Inferior parietal cortex (tissue), 1 donor: ENCODE data around the gene TBC1D14.

Experiments
- DNase-seq: peaks from one replicate; pipeline ENCODE4 v3.0.0-alpha.2; 2016; ENCODE audit errors: extremely low spot score

The TBC1D14 gene

GRCh38 chr4:7020856-7021255 is 111.2 kb downstream of the TBC1D14 start:
- no peak for DNase-seq

- no peak for DNase-seq
Observed at GRCh38 chr4:7021355-7021754, 111.7 kb downstream of the TBC1D14 start.

- no peak for DNase-seq
Observed at GRCh38 chr4:7021930-7022664, 112.5 kb downstream of the TBC1D14 start.

- no peak for DNase-seq
Observed at GRCh38 chr4:7023486-7023885, 113.9 kb downstream of the TBC1D14 start.

GRCh38 chr4:7023901-7024300 is 114.3 kb downstream of the TBC1D14 start:
- no peak for DNase-seq

GRCh38 chr4:7024336-7024890 is 114.8 kb downstream of the TBC1D14 start:
- DNase-seq, result no peak

- no peak for DNase-seq
Observed at GRCh38 chr4:7025040-7025602, 115.5 kb downstream of the TBC1D14 start.

GRCh38 chr4:7026107-7026506 is 116.5 kb downstream of the TBC1D14 start:
- no peak for DNase-seq

- no peak for DNase-seq
Observed at GRCh38 chr4:7027284-7027683, 117.7 kb downstream of the TBC1D14 start.

GRCh38 chr4:7027913-7028312 is 118.3 kb downstream of the TBC1D14 start:
- no peak for DNase-seq

- DNase-seq, result peak; percentile 23
Observed at GRCh38 chr4:7029212-7029611, 119.6 kb downstream of the TBC1D14 start.

GRCh38 chr4:7029921-7030320 is 120.3 kb downstream of the TBC1D14 start:
- DNase-seq, result no peak

- DNase-seq, result no peak
Observed at GRCh38 chr4:7030856-7031255, 121.2 kb downstream of the TBC1D14 start.

- DNase-seq, result no peak
Observed at GRCh38 chr4:7031558-7032449, 122.2 kb downstream of the TBC1D14 start.

- DNase-seq, result no peak
Observed at GRCh38 chr4:7032596-7032995, 123.0 kb downstream of the TBC1D14 start.

GRCh38 chr4:7034262-7035081 is 124.8 kb downstream of the TBC1D14 start:
- DNase-seq, result no peak

GRCh38 chr4:7037425-7037824 is 127.8 kb downstream of the TBC1D14 start:
- DNase-seq, result no peak

GRCh38 chr4:7040765-7041164 is 131.1 kb downstream of the TBC1D14 start:
- DNase-seq, result no peak

- no peak for DNase-seq
Observed at GRCh38 chr4:7041246-7041645, 131.6 kb downstream of the TBC1D14 start.

GRCh38 chr4:7041801-7042502 is 132.3 kb downstream of the TBC1D14 start:
- no peak for DNase-seq
